ENCODE data around the gene HDAC4. TPM values are rescaled to one million over a fixed set of nuclear protein-coding genes. Genes with fewer than 3 reads are reported as not detected.

The HDAC4 gene
- total RNA-seq, 1 donor from 2014 or later: 7.8 TPM

DNA sequence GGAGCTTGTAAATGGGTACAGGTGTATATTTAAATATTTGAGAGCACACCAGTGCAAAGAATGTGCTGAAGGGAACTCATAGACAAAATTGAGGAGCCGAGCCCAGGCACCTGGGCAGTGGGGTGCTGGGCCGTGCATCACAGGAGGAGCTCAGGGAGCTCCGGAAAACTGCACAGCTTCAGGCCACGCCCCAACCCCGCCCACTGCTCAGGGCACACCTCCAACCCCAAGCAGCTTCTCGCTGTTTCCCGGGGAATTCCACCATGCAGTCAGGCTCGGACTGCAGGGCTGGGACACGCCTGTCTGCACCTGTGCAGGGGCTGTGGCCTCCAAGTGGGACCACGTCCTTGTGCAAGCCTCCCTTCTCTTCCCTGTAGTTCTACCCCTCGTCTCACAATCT is 243.0 kb downstream of the HDAC4 start:
- peaks cover 1% of the 10 kb centered on the region for H3K36me3 ChIP-seq (ENCODE audit: control insufficient read depth, insufficient read depth, low read length)
- H3K27me3 ChIP-seq (ENCODE audit: control insufficient read depth, insufficient read depth, low read length): no peaks in the 10 kb centered on the region
- peak; percentile 35 for DNase-seq (ENCODE audit: low read depth)
- TF ChIP-seq, protein P1, sequence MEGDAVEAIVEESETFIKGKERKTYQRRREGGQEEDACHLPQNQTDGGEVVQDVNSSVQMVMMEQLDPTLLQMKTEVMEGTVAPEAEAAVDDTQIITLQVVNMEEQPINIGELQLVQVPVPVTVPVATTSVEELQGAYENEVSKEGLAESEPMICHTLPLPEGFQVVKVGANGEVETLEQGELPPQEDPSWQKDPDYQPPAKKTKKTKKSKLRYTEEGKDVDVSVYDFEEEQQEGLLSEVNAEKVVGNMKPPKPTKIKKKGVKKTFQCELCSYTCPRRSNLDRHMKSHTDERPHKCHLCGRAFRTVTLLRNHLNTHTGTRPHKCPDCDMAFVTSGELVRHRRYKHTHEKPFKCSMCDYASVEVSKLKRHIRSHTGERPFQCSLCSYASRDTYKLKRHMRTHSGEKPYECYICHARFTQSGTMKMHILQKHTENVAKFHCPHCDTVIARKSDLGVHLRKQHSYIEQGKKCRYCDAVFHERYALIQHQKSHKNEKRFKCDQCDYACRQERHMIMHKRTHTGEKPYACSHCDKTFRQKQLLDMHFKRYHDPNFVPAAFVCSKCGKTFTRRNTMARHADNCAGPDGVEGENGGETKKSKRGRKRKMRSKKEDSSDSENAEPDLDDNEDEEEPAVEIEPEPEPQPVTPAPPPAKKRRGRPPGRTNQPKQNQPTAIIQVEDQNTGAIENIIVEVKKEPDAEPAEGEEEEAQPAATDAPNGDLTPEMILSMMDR (IDR thresholded peaks at IDR 0.05; ENCODE audit: insufficient read depth, low read length, poor library complexity, severe bottlenecking): no peak
- H3K4me3 ChIP-seq (ENCODE audit: low read depth, low read length): no peak overlapping the region

DNA sequence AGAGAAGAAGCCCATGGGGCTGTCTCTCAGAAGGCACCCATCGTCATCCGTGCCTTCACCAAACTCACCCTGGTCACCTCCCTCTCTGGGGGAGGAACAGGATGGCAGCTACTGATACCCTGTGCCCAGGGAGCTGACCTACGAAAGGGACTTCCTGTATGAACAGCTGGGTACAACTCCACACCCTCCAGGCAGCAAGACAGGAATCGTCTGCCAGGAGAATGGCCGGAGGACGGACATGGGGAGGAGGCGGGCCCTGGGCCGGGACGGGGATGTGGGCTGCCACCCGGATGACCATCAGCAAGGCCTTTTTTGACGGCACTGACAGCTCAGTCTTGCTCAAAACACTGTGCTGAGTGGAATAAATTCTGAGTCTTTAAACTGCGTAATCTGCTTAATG is 243.6 kb downstream of the HDAC4 start:
- Histone ChIP-seq H3K27me3 (ENCODE audit: control insufficient read depth, insufficient read depth, low read length) (no peaks in the 10 kb centered on the region), H3K4me3 (ENCODE audit: low read depth, low read length) (no peak overlapping the region), H3K36me3 (ENCODE audit: control insufficient read depth, insufficient read depth, low read length) (peaks cover 1% of the 10 kb centered on the region)
- TF ChIP-seq, protein P1 (IDR thresholded peaks at IDR 0.05; ENCODE audit: insufficient read depth, low read length, poor library complexity, severe bottlenecking): no peak
- no peak for DNase-seq (ENCODE audit: low read depth)

DNA sequence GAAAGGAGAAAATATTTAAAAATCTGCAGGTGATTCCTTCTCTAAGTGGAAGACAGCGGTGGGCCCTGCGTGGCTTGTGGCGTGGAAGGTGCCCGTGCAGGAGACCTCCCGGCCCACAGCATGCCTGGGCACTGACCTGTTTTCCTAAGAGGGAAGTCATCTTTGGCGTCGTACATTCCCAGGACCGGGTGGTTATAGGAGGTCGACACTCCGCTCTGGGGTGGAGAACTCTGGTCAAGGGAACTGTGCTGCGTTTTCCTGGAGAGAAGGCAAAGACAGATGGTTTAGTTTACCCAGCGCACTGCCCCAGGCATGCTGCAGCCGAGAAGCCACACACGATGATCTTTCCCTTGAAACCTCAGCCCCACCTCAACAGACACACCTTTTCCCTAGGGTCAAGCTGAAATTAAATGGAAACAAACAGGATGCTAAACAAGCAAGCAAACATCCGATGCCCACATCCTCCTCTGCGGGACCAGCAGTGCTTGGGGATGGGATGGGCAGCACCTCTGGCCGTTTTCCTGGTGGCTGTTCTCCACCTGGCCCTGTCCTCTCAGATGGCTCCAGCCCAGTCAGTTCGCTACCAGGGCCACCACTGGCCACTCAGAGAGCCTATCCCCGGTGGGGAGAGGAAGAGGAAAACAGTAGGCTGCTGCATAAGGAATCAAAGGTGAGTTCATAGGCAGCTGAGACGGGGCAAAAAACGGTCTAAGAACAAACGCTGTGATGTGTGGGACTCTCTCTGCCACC is 244.1 kb downstream of the HDAC4 start:
- H3K27me3 ChIP-seq (ENCODE audit: control insufficient read depth, insufficient read depth, low read length): no peaks in the 10 kb centered on the region
- peaks cover 1% of the 10 kb centered on the region for H3K36me3 ChIP-seq (ENCODE audit: control insufficient read depth, insufficient read depth, low read length)
- no peak overlapping the region for H3K4me3 ChIP-seq (ENCODE audit: low read depth, low read length)
- DNase-seq (ENCODE audit: low read depth): no peak
- TF ChIP-seq, protein P1 (IDR thresholded peaks at IDR 0.05; ENCODE audit: insufficient read depth, low read length, poor library complexity, severe bottlenecking): no peak

DNA sequence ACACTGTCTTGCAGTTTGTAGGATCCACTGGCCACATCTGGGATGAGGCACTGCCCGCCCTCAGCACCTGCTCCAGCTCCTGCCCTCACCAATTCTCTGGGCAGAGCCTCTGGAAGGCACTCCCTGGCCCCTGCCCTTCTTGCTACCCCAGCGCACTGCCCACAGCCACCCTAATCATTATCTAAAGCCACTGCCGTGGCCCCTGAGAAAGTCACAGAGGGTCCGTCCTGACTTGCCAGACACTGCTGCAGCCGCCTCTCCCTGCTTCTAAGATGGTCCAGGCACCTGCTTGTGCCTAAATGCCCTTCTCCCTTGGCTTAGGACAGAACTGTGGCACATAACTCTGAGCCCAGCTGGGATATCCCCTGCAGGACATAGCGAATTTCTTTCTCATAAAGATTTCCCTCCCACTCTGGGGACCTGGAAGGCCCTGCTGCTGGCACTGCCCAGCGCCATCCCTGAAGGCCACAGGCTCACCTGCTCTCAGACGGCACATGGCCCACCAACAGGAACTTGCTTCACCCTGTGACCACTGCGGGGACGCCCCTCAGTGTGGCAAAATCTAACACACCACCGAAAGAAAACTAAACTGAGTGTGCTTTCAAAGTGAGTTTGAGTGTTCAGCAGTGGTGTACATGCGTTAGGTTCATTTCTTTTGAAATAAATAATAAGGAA is 244.9 kb downstream of the HDAC4 start:
- no peak for DNase-seq (ENCODE audit: low read depth)
- TF ChIP-seq, protein P1 (IDR thresholded peaks at IDR 0.05; ENCODE audit: insufficient read depth, low read length, poor library complexity, severe bottlenecking): no peak

DNA sequence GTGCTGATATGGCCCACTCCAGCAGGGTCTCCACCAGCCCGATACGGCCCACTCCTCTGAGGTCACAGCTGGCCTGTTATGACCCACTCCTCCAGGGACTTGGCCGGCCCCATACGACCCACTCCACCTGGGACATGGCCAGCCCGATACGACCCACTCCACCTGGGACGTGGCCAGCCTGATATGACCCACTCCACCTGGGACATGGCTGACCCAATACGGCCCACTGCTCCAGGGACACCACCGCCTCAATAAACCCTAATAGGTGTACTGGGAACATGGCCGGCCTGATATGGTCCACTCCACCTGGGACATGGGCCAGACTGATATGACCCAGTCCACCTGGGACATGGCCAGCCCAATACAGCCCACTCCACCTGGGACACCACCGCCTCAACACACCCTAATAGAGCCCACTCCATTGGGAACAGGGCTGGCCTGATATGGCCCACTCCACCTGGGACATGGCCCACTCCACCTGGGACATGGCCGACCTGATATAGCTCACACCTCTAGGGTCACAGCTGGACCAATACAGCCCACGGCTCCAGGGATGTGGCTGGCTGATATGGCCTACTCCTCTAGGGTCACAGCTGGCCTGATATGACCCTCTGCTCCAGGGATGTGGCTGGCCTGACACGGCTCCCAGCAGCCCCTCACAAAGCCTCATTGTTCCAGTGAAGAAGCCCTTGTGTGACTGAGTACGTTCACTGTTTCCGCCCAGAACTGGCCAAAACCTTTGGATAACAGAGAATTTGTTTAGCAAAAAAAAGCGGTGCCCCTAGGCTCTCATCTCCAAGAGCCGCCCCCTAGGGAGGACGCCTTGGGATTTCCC is 245.6 kb downstream of the HDAC4 start:
- peaks cover 1% of the 10 kb centered on the region for H3K36me3 ChIP-seq (ENCODE audit: control insufficient read depth, insufficient read depth, low read length)
- DNase-seq (ENCODE audit: low read depth): no peak
- H3K27me3 ChIP-seq (ENCODE audit: control insufficient read depth, insufficient read depth, low read length): no peaks in the 10 kb centered on the region
- H3K4me3 ChIP-seq (ENCODE audit: low read depth, low read length): no peak overlapping the region
- TF ChIP-seq, protein P1 (IDR thresholded peaks at IDR 0.05; ENCODE audit: insufficient read depth, low read length, poor library complexity, severe bottlenecking): no peak

More for the DNA sequence above, 244.9 kb downstream of the HDAC4 start:
- peaks cover 1% of the 10 kb centered on the region for H3K36me3 ChIP-seq (ENCODE audit: control insufficient read depth, insufficient read depth, low read length)
- H3K27me3 ChIP-seq (ENCODE audit: control insufficient read depth, insufficient read depth, low read length): no peaks in the 10 kb centered on the region
- H3K4me3 ChIP-seq (ENCODE audit: low read depth, low read length): no peak overlapping the region

All from kidney epithelial cell (primary cell).